HFFc6 (cell line): ENCODE measurements around the gene NTHL1. TPM values are rescaled to one million over a fixed set of nuclear protein-coding genes. Genes with fewer than 3 reads are reported as not detected.
"Not testable (repeated sequence)": the region's sequence is repeated elsewhere in the genome, so short reads cannot be mapped to it uniquely, and the experiment has no call there.

Source experiments
- DNase-seq: peaks from one replicate; pipeline ENCODE4 v3.0.0-alpha.2; 2018
- H3K27ac Mint-ChIP-seq: 2 replicates; pipeline ENCODE4 v1.8.0; 2020; ENCODE audit warnings: mild to moderate bottlenecking, mixed read lengths
- H3K27me3 Mint-ChIP-seq: 2 replicates; pipeline ENCODE4 v1.8.0; 2021; ENCODE audit warnings: mild to moderate bottlenecking, moderate library complexity, mixed read lengths; ENCODE audit not compliant: insufficient read depth
- H3K36me3 Mint-ChIP-seq: 2 replicates; pipeline ENCODE4 v1.8.0; 2021; ENCODE audit warnings: low read depth, mixed read lengths
- H3K4me1 Mint-ChIP-seq: 2 replicates; pipeline ENCODE4 v1.8.0; 2020; ENCODE audit warnings: low read depth, mixed read lengths
- H3K4me3 Mint-ChIP-seq: 2 replicates; pipeline ENCODE4 v1.8.0; 2020; ENCODE audit warnings: mild to moderate bottlenecking, moderate library complexity, mixed read lengths
- H3K9me3 Mint-ChIP-seq: 2 replicates; pipeline ENCODE4 v1.8.0; 2020; ENCODE audit warnings: mild to moderate bottlenecking, mixed read lengths
- CTCF ChIP-seq: fragments of 200-600 bp; sonication (generic); IDR thresholded peaks from 2 replicates; pipeline ENCODE4 v1.5.0; 2021; ENCODE audit warnings: antibody characterized with exemption, mild to moderate bottlenecking
- total RNA-seq, 6 experiments: library from RNA; stranded (reverse); fragmentation: NEBNext Ultra II Directional; extraction: Animal tissue kit (Norgen Biotek cat#: 25700); gene quantifications; 2 replicates in 1 of 6; 3 replicates in 5 of 6; pipeline ENCODE4 v1.2.3, GENCODE V29; 2021

NTHL1 gene
- total RNA-seq, 6 experiments from 2014 or later, result 23.7 to 31.5 (median 26.4) TPM

GRCh38 chr16:2035431-2036199 lies 12.0 kb downstream of the NTHL1 start:
- Mint-ChIP-seq H3K4me1 (peaks cover 34% of the 10 kb centered on the region), H3K4me3 (peak overlapping the region; percentile 86), H3K9me3 (no peaks in the 10 kb centered on the region), H3K27me3 (peaks cover 5% of the 10 kb centered on the region), H3K36me3 (no peaks in the 10 kb centered on the region), H3K27ac (peak overlapping the region; percentile 79)
- no peak for TF ChIP-seq CTCF
- peak; percentile 81 for DNase-seq

DNA sequence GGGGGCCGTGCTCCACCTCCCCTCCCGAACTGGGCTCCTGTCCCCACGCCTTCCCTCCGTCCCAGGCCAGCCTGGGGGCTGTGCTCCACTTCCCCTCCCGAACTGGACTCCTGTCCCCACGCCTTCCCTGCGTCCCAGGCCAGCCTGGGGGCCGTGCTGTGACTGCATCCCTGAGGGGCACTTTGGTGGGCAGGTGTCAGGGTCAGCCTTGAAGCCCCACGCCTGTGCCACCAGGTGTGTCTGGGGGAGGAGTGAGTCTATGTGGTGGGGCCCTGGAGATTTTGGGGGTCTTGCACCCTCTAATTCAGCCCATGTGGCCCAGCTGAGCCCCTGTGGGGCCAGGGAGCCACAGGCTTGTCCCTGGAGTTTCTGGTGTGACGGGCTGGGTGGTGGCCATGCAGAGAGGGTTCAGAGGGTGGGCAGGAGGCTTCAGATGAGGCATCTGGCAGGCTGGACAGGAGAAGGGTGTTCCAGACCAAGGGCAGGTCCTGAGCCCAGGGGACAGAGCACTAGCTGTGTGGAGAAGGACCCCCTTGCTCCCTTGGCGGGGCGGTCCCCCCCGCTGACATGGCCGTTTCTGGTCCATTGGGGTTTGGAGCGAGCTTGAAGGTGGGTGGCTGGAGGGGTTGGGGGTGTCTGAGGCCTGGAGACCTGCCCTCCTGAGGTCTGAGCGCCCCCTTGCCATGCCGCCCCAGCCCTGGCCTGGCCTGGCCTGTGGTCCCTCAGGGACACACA lies 12.8 kb downstream of the NTHL1 start:
- TF ChIP-seq CTCF, result no peak
- Mint-ChIP-seq H3K36me3 (no peaks in the 10 kb centered on the region), H3K4me1 (peaks cover 33% of the 10 kb centered on the region), H3K27me3 (peaks cover 5% of the 10 kb centered on the region), H3K4me3 (peak overlapping the region; percentile 86), H3K27ac (peak overlapping the region; percentile 91), H3K9me3 (no peaks in the 10 kb centered on the region)
- DNase-seq, result no peak

DNA sequence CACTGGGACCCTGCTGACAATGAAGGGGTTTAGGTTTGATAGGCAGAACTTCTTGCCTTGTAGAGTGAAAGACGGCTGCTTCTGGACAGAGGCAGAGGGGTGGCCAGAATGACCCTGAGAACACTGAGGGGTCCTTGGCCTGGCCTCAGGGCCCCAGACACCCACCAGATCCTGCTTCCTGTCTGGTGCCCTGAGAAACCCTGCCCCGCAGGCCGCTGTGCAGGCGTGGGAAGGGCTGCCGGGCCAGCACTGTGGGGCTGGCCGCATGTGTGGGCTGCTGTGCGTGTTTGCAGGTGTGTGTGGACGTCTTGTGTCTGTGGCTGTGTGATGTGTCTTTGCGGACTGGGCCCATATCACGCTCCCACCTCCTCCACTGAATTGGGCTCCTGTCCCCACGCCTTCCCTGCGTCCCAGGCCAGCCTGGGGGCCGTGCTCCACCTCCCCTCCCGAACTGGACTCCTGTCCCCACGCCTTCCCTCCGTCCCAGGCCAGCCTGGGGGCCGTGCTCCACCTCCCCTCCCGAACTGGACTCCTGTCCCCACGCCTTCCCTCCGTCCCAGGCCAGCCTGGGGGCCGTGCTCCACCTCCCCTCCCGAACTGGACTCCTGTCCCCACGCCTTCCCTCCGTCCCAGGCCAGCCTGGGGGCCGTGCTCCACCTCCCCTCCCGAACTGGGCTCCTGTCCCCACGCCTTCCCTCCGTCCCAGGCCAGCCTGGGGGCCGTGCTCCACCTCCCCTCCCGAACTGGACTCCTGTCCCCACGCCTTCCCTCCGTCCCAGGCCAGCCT lies 13.5 kb downstream of the NTHL1 start:
- H3K9me3 Mint-ChIP-seq, H3K27me3 Mint-ChIP-seq, H3K36me3 Mint-ChIP-seq: not testable (repeated sequence)
- Mint-ChIP-seq H3K4me1 (peaks cover 26% of the 10 kb centered on the region), H3K4me3 (peak overlapping the region; percentile 88), H3K27ac (peak overlapping the region; percentile 91)
- DNase-seq, result peak; percentile 27

DNA sequence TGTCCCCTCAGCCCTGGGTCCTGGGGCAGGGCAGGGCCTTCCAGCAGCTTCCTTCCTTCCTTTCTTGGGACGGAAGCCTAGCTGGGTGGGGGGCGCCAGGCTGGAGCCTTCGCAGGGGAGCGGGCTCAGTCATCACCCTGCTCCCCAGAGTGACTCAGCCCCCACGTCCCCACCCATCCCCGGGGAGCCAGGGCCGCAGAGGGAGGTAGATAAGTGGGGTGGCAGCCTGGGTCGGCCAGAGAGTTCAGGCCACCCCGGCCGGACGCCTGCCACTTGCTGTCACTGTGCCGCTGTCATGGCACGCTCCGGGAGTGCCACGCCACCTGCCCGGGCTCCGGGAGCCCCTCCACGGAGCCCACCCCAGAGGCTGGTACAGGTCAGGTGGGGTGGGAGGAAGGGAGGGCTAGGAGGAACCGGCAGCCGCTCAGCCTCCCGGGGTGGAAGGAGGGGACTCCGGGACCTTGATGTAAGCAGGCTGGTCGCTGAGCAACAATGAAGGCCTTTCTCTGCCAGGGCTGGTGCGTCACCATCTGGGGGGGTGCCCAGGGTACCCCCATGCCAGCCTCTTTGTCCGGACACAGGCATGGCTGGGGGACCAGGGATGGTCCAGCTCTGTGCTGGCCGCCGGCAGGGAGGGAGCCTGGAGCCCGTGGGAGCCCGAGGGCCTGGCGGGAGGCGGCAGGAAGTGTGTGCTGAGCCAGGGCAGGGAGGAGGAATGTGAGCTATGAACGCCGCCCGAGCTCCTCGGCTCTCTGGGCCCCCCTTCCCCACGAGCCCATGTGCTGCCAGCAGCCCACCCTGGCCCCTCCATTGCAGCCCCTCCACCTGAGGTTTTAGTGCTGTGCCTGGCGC lies 14.4 kb downstream of the NTHL1 start:
- H3K4me1 Mint-ChIP-seq, result peaks cover 27% of the 10 kb centered on the region

More for the DNA sequence above, 14.4 kb downstream of the NTHL1 start:
- Mint-ChIP-seq H3K27ac (peak overlapping the region; percentile 89), H3K4me3 (peak overlapping the region; percentile 88), H3K9me3 (no peaks in the 10 kb centered on the region), H3K36me3 (no peaks in the 10 kb centered on the region), H3K27me3 (peaks cover 4% of the 10 kb centered on the region; the same call in 1 of the 2 replicates)
- TF ChIP-seq CTCF, result no peak
- DNase-seq, result peak; percentile 76
